NT2/D1 (cell line): ENCODE data around the gene SH3D19.

ENCODE experiments used
- SUZ12 ChIP-seq: IDR thresholded peaks from 2 replicates; pipeline ENCODE4 v1.6.1; 2011; ENCODE audit not compliant: insufficient read length, insufficient read depth; ENCODE audit errors: extremely low read depth
- YY1 ChIP-seq: IDR thresholded peaks from 2 replicates; pipeline ENCODE4 v1.6.1; 2011; ENCODE audit not compliant: insufficient read length, insufficient read depth
- ZNF274 ChIP-seq: IDR thresholded peaks from 2 replicates; pipeline ENCODE4 v1.6.1; 2011; ENCODE audit warnings: mild to moderate bottlenecking, low read depth, low read length

GRCh38 chr4:151205722-151206121 lies 119.7 kb downstream of the SH3D19 start:
- TF ChIP-seq SUZ12 (no peak), YY1 (no peak), ZNF274 (no peak)
